DMS53 treated with DMSO at 0.1 percent for 48 hours (cell line): Measurements from ENCODE around the gene EOGT.

ENCODE experiments used
- DNase-seq: peaks from one replicate; lab custom pipeline; 2025; ENCODE audit not compliant: unreplicated experiment; lab: John Stamatoyannopoulos, UW

The EOGT gene

GRCh38 chr3:69013253-69014021 lies at the start of gene EOGT:
Gene EOGT, minus strand, starts transcription at chr3:69013684. Its CDS starts 3,838 bp downstream, at chr3:69009846.
- DNase-seq, result peak; percentile 3

- DNase-seq, result no peak
These were observed 46.2 kb upstream of the EOGT start for GRCh38 chr3:69059688-69060087.

- no peak for DNase-seq
These were observed 45.4 kb upstream of the EOGT start for GRCh38 chr3:69058947-69059224.

DNA sequence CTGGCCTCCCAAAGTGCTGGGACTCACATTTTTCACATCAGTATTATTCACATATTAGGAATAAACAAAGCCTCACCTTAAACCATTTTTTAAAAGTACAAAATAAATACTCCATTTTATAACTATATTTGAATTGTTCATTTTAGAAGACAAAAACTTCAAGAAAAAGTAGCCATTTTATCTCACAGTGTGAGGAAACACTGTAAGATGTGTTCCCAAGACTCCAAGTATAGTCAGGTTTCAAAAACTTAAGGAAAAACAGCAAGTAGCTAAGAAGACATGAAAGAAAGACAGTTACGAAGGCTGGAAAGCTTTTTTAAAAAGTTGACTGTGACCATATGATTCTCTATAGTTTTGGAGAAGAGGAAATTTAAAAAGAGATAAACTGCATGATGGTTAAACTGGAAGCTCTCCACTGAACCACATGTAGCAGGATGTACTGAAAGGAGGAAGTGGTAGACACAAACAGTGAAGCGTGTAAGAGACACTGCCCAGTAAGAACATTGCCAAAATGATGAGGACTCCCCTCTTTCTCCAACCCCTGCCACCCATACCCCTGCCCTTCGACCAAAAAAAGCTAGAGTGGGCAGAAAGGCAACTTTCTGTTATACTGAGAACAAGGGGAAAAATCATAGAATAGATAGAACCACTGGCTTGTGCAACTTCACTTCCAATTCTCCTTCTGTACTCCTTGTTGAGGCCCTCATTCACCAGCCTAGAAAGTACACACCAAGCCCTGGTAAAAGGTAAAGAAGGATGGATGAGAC lies 44.9 kb upstream of the EOGT start:
- DNase-seq, result no peak

DNA sequence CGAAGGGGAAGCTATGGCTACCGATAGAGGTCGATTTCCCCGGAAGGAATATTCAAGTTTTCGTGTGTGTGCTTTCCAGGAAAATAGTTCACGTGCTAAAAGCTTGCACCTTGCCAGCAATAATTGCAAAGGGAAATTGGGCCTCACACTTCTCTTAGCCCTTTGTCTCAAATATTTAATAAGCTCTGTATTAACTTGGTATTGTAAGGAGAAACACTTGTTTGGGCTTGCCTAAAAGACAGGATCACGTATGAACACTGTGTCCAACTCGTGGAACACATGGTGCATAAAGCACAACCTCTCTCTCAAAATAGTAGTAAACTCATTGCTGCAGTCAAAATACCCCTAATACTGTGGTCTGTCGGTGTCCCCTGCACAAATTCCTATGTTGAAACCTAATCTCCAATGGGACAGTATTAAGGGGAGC lies 39.0 kb upstream of the EOGT start:
- no peak for DNase-seq

- no peak for DNase-seq
These were observed 38.4 kb upstream of the EOGT start, which contains the start of gene TMF1 for GRCh38 chr3:69051756-69052471. Gene TMF1, minus strand, starts transcription at chr3:69052333. Its CDS starts 247 bp downstream, at chr3:69052086.

DNA sequence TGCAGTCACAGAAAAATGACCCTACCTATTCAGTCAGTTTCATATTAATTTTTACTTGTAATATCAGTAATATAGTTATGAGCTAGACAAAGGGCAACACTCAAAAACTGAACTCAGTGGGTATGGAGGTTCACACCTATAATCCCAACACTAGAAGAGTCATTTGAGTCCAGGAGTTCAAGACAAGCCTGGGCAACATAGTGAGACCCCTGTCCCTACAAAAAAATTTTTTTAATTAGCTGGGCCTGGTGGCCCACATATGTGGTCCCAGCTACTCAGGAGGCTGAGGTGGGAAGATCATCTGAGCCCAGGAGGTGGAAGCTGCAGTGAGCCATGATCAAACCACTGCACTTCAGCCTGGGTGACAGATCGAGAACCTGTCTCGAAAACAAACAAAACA lies 35.5 kb upstream of the EOGT start:
- DNase-seq, result no peak

DNA sequence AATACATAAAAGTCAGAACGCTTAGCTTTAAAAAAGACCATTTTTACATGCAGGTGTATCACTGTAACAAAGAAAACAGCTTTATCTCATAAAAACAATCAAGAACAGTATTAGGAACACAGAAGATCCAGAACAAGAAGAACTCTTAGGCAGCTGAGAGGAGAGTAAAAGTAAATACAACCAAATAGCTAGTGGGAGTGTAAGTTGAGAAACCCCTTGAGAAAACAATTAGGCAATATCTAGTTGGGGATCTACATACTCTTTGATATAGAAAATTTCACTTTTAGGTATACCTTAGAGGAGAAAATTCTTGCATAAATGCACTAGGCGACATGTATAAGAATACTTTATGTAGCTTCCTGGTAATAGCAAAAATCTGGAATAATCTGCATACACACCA lies 31.1 kb upstream of the EOGT start:
- DNase-seq, result no peak

- no peak for DNase-seq
These were observed 20.0 kb upstream of the EOGT start for GRCh38 chr3:69033470-69033869.

- no peak for DNase-seq
These were observed 19.3 kb upstream of the EOGT start for GRCh38 chr3:69032737-69033136.

DNA sequence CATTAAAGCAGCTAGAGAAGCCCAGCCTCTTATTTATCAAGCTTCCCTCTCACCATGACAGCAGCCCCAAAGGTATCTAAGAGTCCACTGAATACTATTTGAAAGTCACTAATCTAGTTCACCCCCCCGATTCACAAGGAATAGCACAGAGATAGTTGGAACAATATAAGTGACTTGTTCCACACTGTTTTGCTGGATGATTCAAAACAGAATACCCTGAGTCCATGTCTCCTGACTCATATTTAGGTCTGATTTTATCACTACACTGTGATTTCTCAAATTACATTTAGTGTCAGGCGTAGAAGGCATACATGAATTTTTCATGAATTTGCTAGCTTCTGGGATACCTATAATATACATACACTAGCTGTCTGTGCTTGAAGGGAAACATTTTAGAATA lies 18.7 kb upstream of the EOGT start:
- no peak for DNase-seq

DNA sequence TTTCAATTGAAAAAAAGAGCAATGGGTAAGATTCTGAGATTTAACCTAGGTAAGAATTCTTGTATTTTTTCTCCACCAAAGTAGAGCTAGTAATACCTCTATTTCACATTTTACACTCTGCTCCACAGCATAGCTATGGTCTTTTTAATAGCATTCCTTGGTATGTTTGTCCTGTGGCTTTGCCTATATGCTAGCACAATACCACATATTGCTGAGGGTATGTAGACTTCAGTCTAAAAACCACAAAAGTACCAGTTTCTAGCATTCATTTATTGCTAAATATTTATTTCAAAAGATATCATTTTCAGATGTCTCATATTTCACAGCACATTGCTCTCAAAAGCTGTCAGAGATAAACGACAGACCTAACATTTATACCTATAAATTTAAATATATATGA lies 18.2 kb upstream of the EOGT start:
- DNase-seq, result no peak

DNA sequence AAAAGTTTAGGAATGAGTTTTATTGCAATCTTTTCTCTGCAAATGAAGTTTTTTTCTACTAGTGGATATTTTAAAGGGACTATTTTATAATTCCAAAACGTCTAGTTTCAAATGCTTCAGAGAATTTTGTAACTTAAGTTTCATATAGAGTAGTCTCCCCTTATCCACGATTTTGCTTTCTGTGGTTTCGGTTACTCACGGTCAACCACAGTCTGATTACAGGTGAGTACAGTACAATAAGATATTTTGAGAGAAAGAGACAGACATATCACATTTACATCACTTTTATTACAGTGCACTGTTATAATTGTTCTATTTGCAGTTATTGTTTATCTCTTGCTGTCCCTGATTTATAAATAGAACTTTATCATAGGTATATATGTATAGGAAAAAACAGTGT lies 7.4 kb upstream of the EOGT start:
- DNase-seq, result no peak

- no peak for DNase-seq
These were observed 6.9 kb upstream of the EOGT start for GRCh38 chr3:69020424-69020823.

- DNase-seq, result no peak
These were observed 3.4 kb upstream of the EOGT start for GRCh38 chr3:69016901-69017300.

GRCh38 chr3:69016102-69016501 lies 2.6 kb upstream of the EOGT start:
- no peak for DNase-seq

DNA sequence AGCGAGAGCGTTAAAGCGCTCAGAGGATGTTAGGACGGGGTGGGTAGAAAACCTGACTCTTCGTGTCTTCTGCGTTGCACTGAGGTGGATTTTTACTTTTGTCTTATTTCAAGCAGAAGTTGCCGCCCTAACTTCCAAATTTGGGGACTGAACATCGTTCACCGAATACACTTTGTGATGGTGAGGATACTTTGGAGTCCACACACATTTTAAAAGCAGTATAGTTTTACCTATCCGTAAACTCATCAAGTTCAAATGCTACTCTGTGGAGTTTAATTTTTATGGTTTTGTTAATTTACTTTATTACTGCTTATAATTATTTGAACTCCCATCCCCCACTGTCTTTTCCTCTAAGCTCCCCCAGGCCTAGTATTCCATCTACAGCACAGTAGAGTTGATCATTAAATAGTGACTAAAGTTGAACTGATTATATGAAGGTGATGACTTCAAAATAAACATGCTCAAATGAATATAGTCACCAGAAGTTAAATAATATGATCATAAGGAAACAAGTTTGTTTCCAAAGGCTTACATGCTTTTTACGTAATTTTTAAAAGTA lies 617 bp upstream of the EOGT start:
- no peak for DNase-seq

DNA sequence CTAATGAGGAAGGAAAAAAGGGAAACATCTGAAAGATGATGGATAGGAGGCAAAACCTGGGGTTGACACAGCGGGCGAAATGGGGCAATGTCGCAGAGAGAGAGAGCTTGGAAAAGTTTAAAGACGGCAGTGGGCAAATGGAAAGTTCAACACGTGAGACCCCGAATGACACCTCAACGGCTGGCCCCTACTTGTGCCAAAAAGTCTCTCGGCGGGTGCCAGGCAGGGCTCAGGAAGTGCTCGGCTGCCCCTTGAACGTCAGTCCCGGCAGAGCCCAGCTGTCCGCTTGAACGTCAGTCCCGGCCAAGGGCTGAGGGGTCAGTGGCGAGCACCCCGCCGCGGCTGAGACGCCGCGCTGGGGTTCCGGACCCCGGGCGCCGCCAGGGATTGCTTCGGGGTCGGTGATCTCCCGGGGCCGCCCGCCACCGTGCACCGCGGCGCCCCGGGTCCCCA lies 658 bp downstream of the EOGT start:
- DNase-seq, result no peak

DNA sequence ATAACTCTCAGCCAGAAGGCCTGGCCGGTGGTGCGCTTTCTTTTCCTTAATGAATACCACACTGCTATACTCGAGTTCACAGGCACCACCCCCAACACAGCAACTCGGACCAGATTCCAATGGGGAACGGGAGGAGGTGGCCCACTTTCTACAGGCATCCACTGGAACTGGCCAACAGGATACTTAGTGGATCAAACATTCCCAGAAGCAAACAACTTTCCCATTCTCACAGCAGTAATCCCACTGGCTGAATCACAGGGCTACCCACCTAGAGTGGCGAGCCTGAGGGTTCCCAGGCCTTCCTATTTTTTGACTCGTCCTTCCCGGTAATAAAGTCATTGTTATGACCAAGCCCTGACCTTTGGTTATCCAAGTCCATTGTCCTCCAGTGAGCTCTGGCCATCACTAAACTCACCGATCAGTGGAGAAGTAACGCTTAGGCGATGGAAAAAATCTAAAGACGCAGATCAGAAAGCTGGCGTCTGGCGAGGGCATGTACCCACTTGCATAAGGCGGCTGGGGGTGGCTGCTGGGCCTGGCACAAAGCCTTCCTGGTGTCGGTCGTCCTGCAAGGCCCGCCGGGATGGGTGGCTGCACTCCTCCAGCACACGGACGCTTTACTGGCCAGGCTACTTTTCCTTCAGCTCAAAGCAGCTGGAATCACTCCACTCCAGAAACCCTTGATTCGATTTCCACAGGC lies 1.2 kb downstream of the EOGT start:
- DNase-seq, result no peak

GRCh38 chr3:69011096-69011730 lies 2.3 kb downstream of the EOGT start:
- DNase-seq, result no peak
